Breast epithelium (tissue), 4 donors: ENCODE results near the gene ST6GAL1. TPM values are rescaled to one million over a fixed set of nuclear protein-coding genes. Genes with fewer than 3 reads are reported as not detected.

ENCODE experiments used
- DNase-seq, 2 donors: peaks; one replicate each; pipeline ENCODE4 v3.0.0-alpha.2; 2019; ENCODE audit warnings: low spot score in 2 of 2
- H3K27ac ChIP-seq, 2 donors: fragments of 200-600 bp; sonication (generic) in 1 of 2; one replicate each; pipeline ENCODE4 v1.5.1; 2016 to 2019; ENCODE audit warnings: mild to moderate bottlenecking in 1 of 2
- H3K27me3 ChIP-seq, 2 donors: fragments of 200-600 bp; sonication (generic) in 1 of 2; one replicate each; pipeline versions ENCODE4 v1.5.1 to v1.6.0; 2017 to 2019; ENCODE audit warnings: control low read depth in 1 of 2, mild to moderate bottlenecking in 1 of 2
- H3K36me3 ChIP-seq: fragments of 200-600 bp; one replicate; pipeline ENCODE4 v1.5.1; 2019
- H3K4me1 ChIP-seq, 2 donors: fragments of 200-600 bp; sonication (generic); one replicate each; pipeline ENCODE4 v1.5.1; 2016 to 2019; ENCODE audit warnings: control low read depth in 1 of 2
- H3K4me3 ChIP-seq, 3 donors: fragments of 200-600 bp; sonication (generic); 1 replicate in 2 of 3; 2 replicates in 1 of 3; pipeline ENCODE4 v1.5.1; 2016 to 2019; ENCODE audit warnings: mild to moderate bottlenecking in 3 of 3, moderate library complexity in 2 of 3
- H3K9me3 ChIP-seq, 2 donors: fragments of 200-600 bp; sonication (generic) in 1 of 2; one replicate each; pipeline ENCODE4 v1.5.1; 2016 to 2019; ENCODE audit warnings: control low read depth in 1 of 2
- CTCF ChIP-seq, 3 donors: fragments of 450-650 bp; IDR thresholded peaks; one replicate each; pipeline ENCODE4 v1.5.1; 2016 to 2017; ENCODE audit warnings: antibody characterized with exemption in 3 of 3, mild to moderate bottlenecking in 3 of 3, moderate library complexity in 3 of 3
- POLR2A ChIP-seq: fragments of 450-650 bp; IDR thresholded peaks from one replicate; pipeline ENCODE4 v1.6.1; 2016; ENCODE audit warnings: antibody characterized with exemption, mild to moderate bottlenecking, moderate library complexity
- POLR2AphosphoS5 ChIP-seq, 3 donors: sonication (generic); formaldehyde crosslinking; IDR thresholded peaks; one replicate each; pipeline ENCODE4 v1.6.1; 2017; ENCODE audit warnings: antibody characterized with exemption in 3 of 3
- intact Hi-C: fragments of 100-400 bp; cut with DNase I; formaldehyde crosslinking; loops from one replicate; pipeline ENCODE4 v1.15.1; 2023; ENCODE audit warnings: low total_unique reads
- total RNA-seq, 3 donors: library from RNA; depleted of rRNA; stranded (reverse); fragments of >200 nt; gene quantifications; one replicate each; pipeline ENCODE4 v1.1.0, GENCODE V29; 2016

ST6GAL1 gene
- total RNA-seq, 3 donors from 2014 or later, result 28.5 to 79.6 (median 42.3) TPM

- Histone ChIP-seq H3K4me1 (no peaks in the 10 kb centered on the region), H3K4me3 (peak overlapping the region in 1 of 3 donors; percentile 16), H3K27me3 (no peaks in the 10 kb centered on the region), H3K36me3 (no peaks in the 10 kb centered on the region), H3K27ac (no peak overlapping the region), H3K9me3 (no peaks in the 10 kb centered on the region)
- DNase-seq, result no peak
- TF ChIP-seq CTCF (IDR thresholded peaks at IDR 0.05), result no peak
- no peak for TF ChIP-seq POLR2AphosphoS5 (IDR thresholded peaks at IDR 0.05)
- no peak for TF ChIP-seq POLR2A
- intact Hi-C loops, result no loop called here
These were observed 67.2 kb downstream of the ST6GAL1 start for GRCh38 chr3:186997473-186997939.

- TF ChIP-seq POLR2A (no peak), POLR2AphosphoS5 (IDR thresholded peaks at IDR 0.05) (no peak), CTCF (IDR thresholded peaks at IDR 0.05) (no peak)
- Histone ChIP-seq H3K27me3 (no peaks in the 10 kb centered on the region), H3K4me1 (no peaks in the 10 kb centered on the region), H3K27ac (no peak overlapping the region), H3K9me3 (no peaks in the 10 kb centered on the region), H3K4me3 (no peak overlapping the region), H3K36me3 (no peaks in the 10 kb centered on the region)
- intact Hi-C loops, result no loop called here
- DNase-seq, result no peak
These were observed 68.6 kb downstream of the ST6GAL1 start for GRCh38 chr3:186998937-186999368.

- no peaks in the 10 kb centered on the region for H3K4me1 ChIP-seq
- H3K27ac ChIP-seq, result no peak overlapping the region
- no peak overlapping the region for H3K4me3 ChIP-seq
- no peak for DNase-seq
- H3K27me3 ChIP-seq, result no peaks in the 10 kb centered on the region
- no peaks in the 10 kb centered on the region for H3K9me3 ChIP-seq
- TF ChIP-seq CTCF (IDR thresholded peaks at IDR 0.05) (no peak), POLR2AphosphoS5 (IDR thresholded peaks at IDR 0.05) (no peak), POLR2A (no peak)
- no peaks in the 10 kb centered on the region for H3K36me3 ChIP-seq
- intact Hi-C loops, result no loop called here
These were observed 70.4 kb downstream of the ST6GAL1 start for GRCh38 chr3:187000711-187001151.

- intact Hi-C loops, result no loop called here
- Histone ChIP-seq H3K4me3 (no peak overlapping the region), H3K9me3 (no peaks in the 10 kb centered on the region), H3K36me3 (no peaks in the 10 kb centered on the region), H3K4me1 (no peaks in the 10 kb centered on the region), H3K27ac (no peak overlapping the region), H3K27me3 (no peaks in the 10 kb centered on the region)
- DNase-seq, result no peak
- TF ChIP-seq POLR2AphosphoS5 (IDR thresholded peaks at IDR 0.05), result no peak
- no peak for TF ChIP-seq POLR2A
- no peak for TF ChIP-seq CTCF (IDR thresholded peaks at IDR 0.05)
These were observed 72.6 kb downstream of the ST6GAL1 start for GRCh38 chr3:187002915-187003314.

- no peak for DNase-seq
- intact Hi-C loops, result no loop called here
- Histone ChIP-seq H3K4me1 (no peaks in the 10 kb centered on the region), H3K27ac (no peak overlapping the region), H3K4me3 (no peak overlapping the region), H3K27me3 (no peaks in the 10 kb centered on the region), H3K9me3 (no peaks in the 10 kb centered on the region), H3K36me3 (no peaks in the 10 kb centered on the region)
- no peak for TF ChIP-seq CTCF (IDR thresholded peaks at IDR 0.05)
- no peak for TF ChIP-seq POLR2AphosphoS5 (IDR thresholded peaks at IDR 0.05)
- TF ChIP-seq POLR2A, result no peak
These were observed 75.6 kb downstream of the ST6GAL1 start for GRCh38 chr3:187005827-187006481.
